GM23338 (cell line): ENCODE data around the gene CPNE5. TPM values are rescaled to one million over a fixed set of nuclear protein-coding genes. Genes with fewer than 3 reads are reported as not detected.

Experiments used
- ATAC-seq: fragments of 200-7000 bp; cut with Tn5 transposase; 3 replicates; pipeline ENCODE4 v1.9.1; 2020
- DNase-seq: peaks from one replicate; pipeline ENCODE4 v3.0.0-alpha.2; 2015; ENCODE audit warnings: low spot score
- H2AFZ ChIP-seq: fragments of 200-600 bp; sonication (generic); 2 replicates; pipeline ENCODE4 v1.8.0; 2016; ENCODE audit warnings: antibody characterized with exemption, mild to moderate bottlenecking, moderate library complexity
- H3F3A ChIP-seq: fragments of 200-600 bp; sonication (generic); replicated peaks from 2 replicates; pipeline ENCODE4 v1.8.0; 2017; ENCODE audit warnings: antibody characterized with exemption, mixed run types, low read depth
- H3K27ac ChIP-seq: fragments of 200-600 bp; sonication (generic); 2 replicates; pipeline ENCODE4 v1.6.1; 2016; ENCODE audit warnings: low read depth
- H3K27me3 ChIP-seq: fragments of 200-600 bp; sonication (generic); 2 replicates; pipeline ENCODE4 v1.8.0; 2016; ENCODE audit warnings: mild to moderate bottlenecking, mixed run types, moderate library complexity; ENCODE audit not compliant: insufficient read depth
- H3K36me3 ChIP-seq: fragments of 200-600 bp; sonication (generic); 2 replicates; pipeline ENCODE4 v1.8.0; 2016; ENCODE audit warnings: mild to moderate bottlenecking; ENCODE audit not compliant: insufficient read depth
- H3K4me1 ChIP-seq: fragments of 200-600 bp; sonication (generic); 2 replicates; pipeline ENCODE4 v1.8.0; 2016; ENCODE audit warnings: mild to moderate bottlenecking, moderate library complexity; ENCODE audit not compliant: insufficient read depth
- H3K4me2 ChIP-seq: fragments of 200-600 bp; sonication (generic); 2 replicates; pipeline ENCODE4 v1.7.1; 2017; ENCODE audit warnings: mixed run types
- H3K4me3 ChIP-seq: fragments of 200-600 bp; sonication (generic); 2 replicates; pipeline ENCODE4 v1.6.1; 2016; ENCODE audit warnings: mixed run types
- H3K79me2 ChIP-seq: fragments of 200-600 bp; sonication (generic); replicated peaks from 2 replicates; pipeline ENCODE4 v1.8.0; 2017; ENCODE audit warnings: mild to moderate bottlenecking; ENCODE audit not compliant: insufficient read depth
- H3K9me2 ChIP-seq: fragments of 200-600 bp; sonication (generic); 2 replicates; pipeline ENCODE4 v1.8.0; 2017; ENCODE audit not compliant: insufficient read depth
- H4K20me1 ChIP-seq: fragments of 200-600 bp; sonication (generic); replicated peaks from 2 replicates; pipeline ENCODE4 v1.8.0; 2017; ENCODE audit warnings: mild to moderate bottlenecking; ENCODE audit not compliant: insufficient read depth
- H3K27ac Mint-ChIP-seq: 2 replicates; pipeline ENCODE4 v1.8.0; 2020; ENCODE audit warnings: inconsistent platforms, mild to moderate bottlenecking, moderate library complexity, mixed read lengths
- H3K27me3 Mint-ChIP-seq: 3 replicates; pipeline ENCODE4 v1.8.0; 2022; ENCODE audit warnings: low read depth, mild to moderate bottlenecking, moderate library complexity, mixed read lengths, inconsistent platforms; ENCODE audit not compliant: insufficient read depth, poor library complexity
- H3K36me3 Mint-ChIP-seq: 3 replicates; pipeline ENCODE4 v1.8.0; 2021; ENCODE audit warnings: low read depth, mild to moderate bottlenecking, inconsistent platforms, moderate library complexity, mixed read lengths
- H3K4me1 Mint-ChIP-seq: 3 replicates; pipeline ENCODE4 v1.8.0; 2020; ENCODE audit warnings: mild to moderate bottlenecking, inconsistent platforms, mixed read lengths
- H3K4me3 Mint-ChIP-seq: 3 replicates; pipeline ENCODE4 v1.8.0; 2021; ENCODE audit warnings: moderate library complexity, mild to moderate bottlenecking, inconsistent platforms, mixed read lengths
- H3K9me3 Mint-ChIP-seq: 3 replicates; pipeline ENCODE4 v1.8.0; 2020; ENCODE audit warnings: moderate library complexity, mild to moderate bottlenecking, inconsistent platforms, mixed read lengths
- CTCF ChIP-seq, 2 experiments: fragments of 200-600 bp in 1 of 2; sonication (generic) in 1 of 2; conservative IDR thresholded peaks; 2 replicates each; pipeline versions ENCODE4 v1.5.1 to v1.6.1; 2016 to 2017; ENCODE audit warnings: antibody characterized with exemption in 2 of 2, low read depth in 2 of 2, mild to moderate bottlenecking in 2 of 2, moderate library complexity in 1 of 2
- ETS1 ChIP-seq: IDR thresholded peaks from 2 replicates; pipeline ENCODE4 v1.6.1; 2016; ENCODE audit warnings: antibody characterized with exemption
- JUNB ChIP-seq: IDR thresholded peaks from one replicate; pipeline ENCODE4 v1.6.1; 2016; ENCODE audit warnings: antibody characterized with exemption; ENCODE audit not compliant: unreplicated experiment
- NANOG ChIP-seq: IDR thresholded peaks from 2 replicates; pipeline ENCODE4 v1.6.1; 2016; ENCODE audit warnings: antibody characterized with exemption, borderline replicate concordance
- ZNF331 ChIP-seq: fragments of 250-450 bp; sonication (Bioruptor Pico); IDR thresholded peaks from 2 replicates; pipeline ENCODE4 v1.5.0; 2020; ENCODE audit warnings: low read depth, mild to moderate bottlenecking, moderate library complexity
- ZNF462 ChIP-seq: fragments of 250-450 bp; sonication (Bioruptor Pico); IDR thresholded peaks from 2 replicates; pipeline ENCODE4 v1.5.0; 2020; ENCODE audit warnings: mild to moderate bottlenecking, moderate library complexity
- polyA plus RNA-seq: library from polyadenylated mRNA; unstranded; fragments of >200 nt; fragmentation: Nextera tagmentation; extraction: Ambion mirVana; gene quantifications from 2 replicates; pipeline ENCODE4 v1.2.1, GENCODE V29; 2016
- total RNA-seq: library from RNA; depleted of rRNA; stranded (reverse); fragments of >200 nt; shearing (Covaris generic); gene quantifications from 2 replicates; pipeline ENCODE4 v1.2.3, GENCODE V29; 2014

Gene CPNE5
- total and polyA plus RNA-seq, 2 experiments from 2014 or later, result 0.14 to 0.42 TPM

GRCh38 chr6:36843170-36843569, 3.9 kb upstream of the CPNE5 start:
- Histone ChIP-seq H3K4me3 (no peak overlapping the region), H3K79me2 (no peaks in the 10 kb centered on the region), H3K4me2 (no peak overlapping the region), H2AFZ (no peak overlapping the region), H3K4me1 (peaks cover 6% of the 10 kb centered on the region), H3K9me2 (no peaks in the 10 kb centered on the region), H3K27me3 (peaks cover 39% of the 10 kb centered on the region), H3F3A (no peaks in the 10 kb centered on the region), H3K27ac (no peak overlapping the region), H3K36me3 (no peaks in the 10 kb centered on the region; the same call in 1 of the 2 replicates), H4K20me1 (no peaks in the 10 kb centered on the region)
- Mint-ChIP-seq H3K27me3 (peaks cover 39% of the 10 kb centered on the region), H3K9me3 (no peaks in the 10 kb centered on the region), H3K4me1 (peaks cover 14% of the 10 kb centered on the region), H3K4me3 (no peak overlapping the region; the same call in 2 of the 3 replicates), H3K27ac (no peak overlapping the region), H3K36me3 (no peaks in the 10 kb centered on the region)
- DNase-seq (no peak), ATAC-seq (no peak)
- TF ChIP-seq CTCF (conservative IDR thresholded peaks at IDR 0.05; ENCODE audit: low read depth in 2 of 2) (no peak), ETS1 (no peak), JUNB (no peak), ZNF331 (CRISPR knock-in tag) (no peak), NANOG (no peak), ZNF462 (CRISPR knock-in tag) (no peak)
